GM18499 (cell line): ENCODE measurements around the gene HEATR3.

Source experiments
- ATAC-seq: cut with Tn5 transposase; IDR thresholded peaks from one replicate; pipeline ENCODE4 v1.9.1; 2021; ENCODE audit warnings: moderate number of reproducible peaks; ENCODE audit not compliant: insufficient read depth, unreplicated experiment

Gene HEATR3

DNA sequence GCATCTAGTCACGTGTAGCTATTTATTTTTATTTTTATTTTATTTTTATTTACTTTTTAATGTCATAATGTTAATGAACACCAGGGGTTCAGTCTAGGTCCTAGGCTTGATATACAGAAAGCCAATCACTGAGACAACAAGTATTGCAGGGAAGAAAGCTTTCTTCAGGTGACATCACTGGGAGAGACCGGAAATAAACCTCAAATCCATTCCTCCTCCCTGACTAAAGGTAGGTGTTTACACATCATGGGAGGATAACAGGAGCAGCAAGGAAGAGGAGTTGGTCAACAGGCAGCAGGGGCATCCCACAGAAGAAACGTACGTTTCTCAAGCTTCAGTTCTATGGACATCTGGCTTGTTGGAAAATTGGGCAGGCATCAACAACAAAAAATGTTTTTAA, 9.5 kb upstream of the HEATR3 start:
- no peak for ATAC-seq

DNA sequence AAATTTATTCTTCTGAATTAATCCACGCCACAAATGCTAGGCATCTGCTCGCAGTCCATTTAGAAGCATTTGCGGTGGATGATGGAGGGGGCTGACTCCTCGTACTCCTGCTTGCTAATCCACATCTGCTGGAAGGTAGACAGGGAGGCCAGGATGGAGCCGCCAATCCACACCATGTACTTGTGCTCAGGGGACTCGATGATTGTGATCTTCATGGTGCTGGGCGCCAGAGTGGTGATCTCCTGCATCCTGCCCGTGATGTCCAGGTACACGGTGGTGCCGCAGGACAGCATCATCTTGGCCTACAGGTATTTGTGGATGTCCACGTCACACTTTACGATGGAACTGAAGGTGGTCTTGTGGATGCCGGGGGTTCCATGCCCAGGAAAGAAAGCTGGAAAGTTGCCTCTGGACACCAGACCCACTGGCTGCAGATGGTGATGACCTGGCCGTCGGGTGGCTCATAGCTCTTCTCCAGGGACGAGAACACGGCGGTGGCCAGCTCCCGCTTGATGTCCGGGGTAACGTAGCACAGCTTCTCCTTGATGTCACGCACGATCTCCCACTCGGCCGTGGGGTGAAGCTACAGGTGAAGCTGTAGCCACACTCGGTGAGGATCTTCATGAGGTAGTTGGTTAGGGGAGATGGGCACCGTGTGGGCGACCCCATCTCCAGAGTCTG, 7.5 kb upstream of the HEATR3 start:
- no peak for ATAC-seq

DNA sequence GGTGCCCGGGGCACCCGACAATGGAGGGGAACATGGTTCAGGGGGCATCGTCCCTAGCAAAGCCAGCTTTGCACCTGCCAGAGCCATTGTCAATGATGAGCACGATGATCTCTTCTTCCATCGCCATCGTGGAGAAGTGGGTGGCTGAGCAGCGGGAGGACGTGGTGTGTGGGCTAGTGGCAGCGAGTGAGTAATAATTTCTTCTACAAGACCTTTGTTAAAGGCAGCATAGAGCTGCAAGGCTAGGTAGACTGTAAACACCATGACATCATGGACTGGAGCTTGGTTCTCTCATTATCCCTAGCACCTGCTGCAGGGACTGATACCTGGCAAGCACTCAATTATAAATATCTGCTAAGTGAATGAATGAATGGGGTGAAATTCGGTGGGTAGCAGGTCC, 6.7 kb upstream of the HEATR3 start:
- no peak for ATAC-seq

DNA sequence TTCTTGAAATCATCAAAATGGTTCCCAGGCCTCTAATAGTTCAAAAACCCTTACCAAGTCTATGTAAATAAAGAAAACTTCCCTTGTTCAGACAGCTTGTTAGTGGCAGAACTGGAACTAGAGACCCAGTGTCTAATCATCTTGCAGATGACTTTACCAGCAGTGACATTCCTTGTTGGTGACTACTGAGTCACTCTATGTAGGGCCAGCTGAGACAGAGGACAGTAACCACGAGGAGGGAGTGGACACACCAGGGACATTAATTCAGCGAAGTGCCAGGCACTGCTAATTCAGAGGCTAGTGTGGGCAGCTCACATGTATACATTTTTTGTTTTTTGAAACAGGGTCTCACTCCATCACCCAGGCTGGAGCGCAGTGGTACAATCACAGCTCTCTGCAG, 6.1 kb upstream of the HEATR3 start:
- ATAC-seq, result no peak

DNA sequence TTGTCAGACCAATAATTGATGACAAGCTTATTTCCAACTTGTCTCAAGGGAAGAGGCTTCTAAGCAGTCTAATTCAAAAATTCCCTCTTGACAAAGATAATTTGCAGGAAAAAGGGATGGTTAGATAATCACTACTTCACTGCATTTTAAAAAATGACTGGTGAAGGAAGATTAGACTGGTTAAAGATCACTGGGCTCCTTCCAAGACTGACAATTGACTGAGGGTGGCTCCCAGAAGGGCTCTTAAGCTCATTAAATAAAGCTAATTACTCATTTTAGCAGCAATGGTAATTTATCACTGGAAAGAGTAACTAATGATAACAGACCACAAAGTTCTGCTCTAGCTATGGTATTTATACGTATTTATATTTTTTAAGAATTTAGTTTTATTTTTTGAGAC, 4.4 kb upstream of the HEATR3 start:
- ATAC-seq, result no peak

DNA sequence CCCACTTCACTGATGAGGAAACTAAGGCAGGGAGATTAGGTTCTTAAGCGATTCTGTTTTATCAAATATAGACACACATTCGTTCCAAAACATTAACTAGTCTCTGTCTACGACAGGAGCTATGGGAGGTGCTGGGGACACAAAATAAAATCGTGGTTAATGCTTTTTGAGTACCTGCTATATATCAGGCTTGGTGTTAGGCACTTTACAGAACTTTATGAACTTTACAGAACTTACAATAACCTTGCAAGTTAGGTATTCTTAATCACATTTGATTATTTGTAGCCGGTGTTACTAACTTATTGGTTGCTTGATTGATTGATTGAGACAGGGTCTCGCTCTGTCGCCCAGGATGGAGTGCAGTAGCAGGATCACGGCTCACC, 538 bp upstream of the HEATR3 start:
- no peak for ATAC-seq

DNA sequence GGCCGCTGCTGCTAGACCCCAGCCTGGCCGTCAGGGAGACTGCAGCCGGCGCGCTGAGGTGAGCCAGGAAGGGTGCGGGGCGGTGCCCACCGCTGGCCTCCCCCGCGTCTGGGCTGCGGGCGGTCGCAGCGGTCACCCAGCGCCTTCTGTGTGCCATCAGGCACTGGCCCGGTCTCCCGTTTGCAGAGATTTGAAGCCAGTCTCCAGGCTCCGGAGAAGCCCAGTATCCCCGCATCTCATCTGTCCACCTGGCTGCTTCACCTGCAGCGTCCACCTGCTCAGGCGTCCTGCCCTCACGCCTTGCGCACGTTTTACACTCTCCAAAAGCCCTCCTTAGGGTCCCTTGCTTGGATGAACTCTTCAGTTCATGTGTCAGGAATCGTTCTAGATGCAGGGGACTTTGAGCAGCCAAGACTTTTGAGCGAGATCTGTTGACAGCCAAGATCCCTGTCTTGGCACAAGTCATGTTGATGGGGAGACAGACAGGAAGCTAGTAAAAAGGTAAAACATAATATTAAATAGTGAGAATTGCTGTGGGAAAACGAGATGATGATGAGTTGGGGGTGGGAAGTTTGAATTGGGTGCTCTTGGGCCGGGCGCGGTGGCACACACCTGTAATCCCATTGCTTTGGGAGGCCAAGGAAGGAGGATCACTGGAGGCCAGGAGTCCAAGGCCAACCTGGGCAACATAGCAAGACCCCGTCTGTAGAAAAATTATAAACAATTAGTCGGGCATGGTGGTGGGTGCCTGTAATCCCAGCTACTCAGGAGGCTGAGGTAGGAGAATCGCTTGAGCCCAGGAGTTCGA, 916 bp downstream of the HEATR3 start:
- no peak for ATAC-seq

DNA sequence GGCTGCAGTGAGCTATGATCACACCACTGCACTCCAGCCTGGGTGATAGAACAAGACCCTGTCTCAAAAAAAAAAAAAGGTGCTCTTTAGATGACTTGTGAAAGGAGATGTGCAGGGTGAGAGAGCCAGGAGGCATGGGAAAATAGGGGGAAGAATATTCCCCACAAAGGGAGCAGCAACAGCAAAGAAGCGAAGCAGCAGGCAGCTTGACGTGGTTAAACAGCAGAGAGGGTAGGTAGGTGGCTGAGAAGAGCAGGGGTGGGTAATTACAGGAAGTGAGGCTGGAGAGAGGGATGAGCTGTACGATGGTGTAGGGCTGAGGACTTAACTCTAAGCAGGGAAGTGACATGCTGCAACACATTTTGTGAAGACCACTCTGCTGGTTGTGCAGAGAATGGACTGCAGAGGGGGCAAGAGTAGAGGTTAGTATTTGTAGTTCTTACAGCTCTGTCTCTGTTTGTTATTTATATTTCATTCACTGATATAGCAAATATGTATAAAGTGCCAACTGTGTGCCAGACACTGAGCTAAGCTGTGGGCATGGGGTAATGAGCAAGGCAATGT, 1.6 kb downstream of the HEATR3 start:
- no peak for ATAC-seq

DNA sequence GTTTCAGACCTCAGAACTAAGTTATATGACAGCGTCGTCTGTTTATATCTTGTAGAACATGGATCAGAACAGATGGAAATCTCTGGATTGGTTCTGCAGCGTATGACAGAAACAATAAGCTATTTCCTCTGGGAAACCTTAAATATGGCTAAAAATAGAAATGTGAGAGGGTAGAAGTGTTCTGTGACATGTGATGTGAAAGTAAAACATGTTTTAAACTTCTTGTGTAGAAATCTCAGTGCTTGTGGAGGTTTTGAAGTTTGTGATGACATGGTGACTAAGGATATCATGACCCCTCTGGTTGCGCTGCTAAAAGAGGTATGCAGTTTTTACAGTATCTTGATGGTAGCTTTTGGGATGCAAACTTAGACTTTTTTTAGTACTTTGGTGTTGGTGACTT, 2.8 kb downstream of the HEATR3 start:
- ATAC-seq, result no peak

DNA sequence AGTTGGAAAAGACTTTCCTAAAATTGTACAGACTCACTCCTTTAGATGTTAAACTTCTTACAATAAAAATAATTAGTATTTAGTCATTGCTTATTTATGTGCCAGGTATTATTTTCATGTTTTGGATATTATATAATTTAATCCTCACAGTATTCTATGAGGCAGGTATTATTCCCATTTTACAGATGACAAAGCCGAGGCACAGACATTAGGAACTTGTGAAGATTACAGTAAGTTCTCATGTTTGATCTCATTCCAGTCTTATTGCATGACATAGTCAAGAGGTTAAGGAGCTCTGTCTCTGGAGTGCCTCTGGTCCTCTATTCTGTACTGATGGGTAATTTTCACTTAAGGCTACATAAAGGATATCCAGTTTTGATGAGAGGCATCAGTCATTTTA, 3.3 kb downstream of the HEATR3 start:
- no peak for ATAC-seq

DNA sequence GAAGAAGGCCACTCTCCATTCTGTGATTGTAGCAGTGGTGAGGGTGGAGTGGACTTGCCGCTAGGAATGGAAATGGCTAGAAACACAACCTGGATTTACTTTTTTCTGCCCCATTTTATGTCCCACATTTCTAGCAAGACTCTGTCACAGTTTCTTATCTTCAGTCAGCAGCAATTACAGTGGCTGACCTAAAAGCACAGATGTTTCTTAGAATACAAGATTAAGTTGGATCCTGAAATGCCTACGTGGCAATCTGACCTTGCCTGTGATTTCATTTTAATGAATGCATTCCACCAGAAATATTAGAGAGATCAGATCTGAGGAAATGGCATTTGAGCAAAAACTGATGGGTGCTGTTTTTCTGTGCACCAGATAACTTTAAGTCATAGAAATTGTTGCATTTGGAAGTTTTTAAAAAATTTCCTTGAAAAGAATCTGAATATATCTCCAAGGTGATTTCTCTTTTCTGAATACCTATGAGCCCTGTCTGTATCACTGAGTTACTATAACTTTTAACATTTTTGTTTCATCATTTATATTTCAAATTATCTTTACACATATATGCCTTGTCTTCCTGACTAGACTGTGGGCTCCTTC, 5.4 kb downstream of the HEATR3 start:
- ATAC-seq, result no peak

DNA sequence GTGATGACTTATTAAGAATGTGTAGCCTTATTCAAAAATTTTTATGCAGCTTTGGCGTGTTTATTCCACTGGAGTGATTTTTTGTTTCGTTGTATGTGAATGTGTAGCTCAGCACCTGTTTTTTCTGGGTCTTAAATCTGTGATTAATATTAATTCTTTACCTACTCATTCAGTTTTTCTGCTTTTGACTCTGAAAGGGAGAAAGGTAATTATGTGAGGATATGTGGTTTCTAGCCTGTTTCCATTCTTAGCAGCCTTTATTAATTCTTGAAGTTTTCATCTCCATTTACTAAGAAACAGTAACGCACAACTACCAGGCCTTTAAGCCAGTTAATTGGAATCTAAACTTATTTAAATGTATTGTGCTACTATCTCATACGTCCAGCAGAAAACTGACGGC, 7.0 kb downstream of the HEATR3 start:
- ATAC-seq, result no peak

DNA sequence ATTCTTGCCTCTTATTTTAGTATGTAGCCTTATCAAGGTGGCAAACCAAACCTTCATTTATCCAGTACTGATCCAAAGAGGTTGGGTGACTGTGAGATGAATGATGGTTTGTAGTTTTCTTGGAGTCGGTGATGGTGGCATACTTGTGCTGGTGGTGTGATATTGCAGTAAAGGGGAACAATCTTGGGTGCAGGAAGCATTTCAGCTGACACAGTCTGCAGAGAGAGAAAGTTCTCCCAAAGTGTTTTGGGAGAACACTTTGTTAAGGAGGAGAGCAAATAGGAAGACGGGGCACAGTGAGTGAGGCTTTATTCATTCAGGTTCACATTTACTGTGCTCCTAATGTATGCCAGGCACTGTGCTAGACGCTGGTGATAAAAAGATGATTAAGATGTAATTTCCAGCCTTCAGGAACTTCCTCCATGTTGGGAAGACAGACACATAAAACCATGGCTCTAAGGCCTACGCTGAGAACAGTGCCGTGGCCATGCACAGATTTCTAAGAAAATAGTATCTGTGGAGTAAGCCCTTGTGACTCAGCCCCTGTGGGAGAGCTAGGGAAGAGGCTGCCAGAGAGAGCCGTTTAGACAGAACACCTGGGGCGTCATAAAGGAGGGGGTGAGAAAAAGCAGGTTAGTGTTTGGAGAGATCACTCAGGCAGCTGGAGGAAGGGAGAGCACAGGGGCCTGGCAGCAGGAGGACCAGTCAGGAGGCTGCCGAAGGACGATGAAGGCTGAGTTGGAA, 13.8 kb downstream of the HEATR3 start:
- no peak for ATAC-seq

DNA sequence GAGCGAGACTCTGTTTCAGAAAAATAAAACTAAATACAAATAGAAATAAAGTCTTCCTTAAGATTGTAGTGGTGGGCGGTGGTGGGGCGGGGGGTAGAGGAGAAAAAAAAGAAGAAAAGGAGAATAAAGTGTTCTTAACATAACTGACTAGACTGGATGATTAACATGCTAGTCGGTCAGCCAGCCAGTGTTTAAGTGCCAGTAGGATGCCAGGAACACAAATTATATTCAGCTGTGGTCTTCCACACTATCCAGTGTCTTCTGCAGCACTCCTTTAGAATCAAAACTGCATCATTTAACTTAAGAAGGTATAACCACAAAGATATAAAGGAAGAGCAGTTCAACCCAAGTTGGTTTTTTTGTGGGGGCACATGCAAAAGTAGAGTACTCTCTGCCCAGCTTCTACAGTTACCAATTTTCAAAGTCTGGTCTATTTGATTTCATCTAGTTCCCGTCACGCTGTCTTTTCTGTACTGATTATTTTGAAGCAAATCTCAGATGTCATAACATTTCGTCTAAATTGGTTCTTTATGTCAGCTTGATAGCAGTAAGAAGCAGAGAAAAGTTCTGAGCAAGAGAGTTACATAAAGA, 15.8 kb downstream of the HEATR3 start:
- no peak for ATAC-seq

DNA sequence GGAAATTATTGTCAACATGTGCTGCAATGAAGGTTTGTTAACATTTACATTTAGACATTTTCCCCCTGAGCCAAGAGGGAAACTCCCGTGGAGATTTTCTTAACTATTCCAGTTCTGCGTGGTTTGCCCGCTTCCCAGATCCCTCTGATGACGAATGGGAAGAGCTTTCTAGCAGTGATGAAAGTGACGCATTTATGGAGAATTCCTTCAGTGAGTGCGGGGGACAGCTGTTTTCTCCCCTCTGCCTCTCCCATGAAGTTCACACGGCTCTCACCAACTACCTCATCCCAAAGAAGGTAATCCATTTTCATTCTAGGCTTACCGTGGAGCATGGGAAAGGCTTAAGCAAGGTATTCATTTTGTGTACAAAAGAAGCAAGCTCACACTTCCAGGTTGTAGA, 18.2 kb downstream of the HEATR3 start:
- no peak for ATAC-seq

DNA sequence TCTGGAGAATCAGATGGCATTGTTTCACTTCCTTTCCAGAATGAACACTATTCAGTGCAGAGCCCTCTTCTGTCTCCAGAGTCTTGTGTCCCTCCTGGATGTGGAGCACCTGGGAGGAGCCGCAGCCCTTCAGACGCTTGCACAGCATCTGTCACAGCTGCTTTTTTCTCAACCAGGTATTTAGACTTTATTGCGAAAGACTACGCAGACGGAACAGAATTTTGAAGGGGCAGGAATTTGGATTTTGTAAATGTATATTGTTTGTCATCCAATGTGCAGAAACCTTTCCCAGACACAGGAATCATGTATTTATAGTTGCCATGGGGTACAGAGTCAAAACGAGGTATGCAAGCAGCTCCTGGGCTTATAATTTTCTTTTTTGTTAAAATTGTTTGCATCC, 20.4 kb downstream of the HEATR3 start:
- ATAC-seq, result no peak

DNA sequence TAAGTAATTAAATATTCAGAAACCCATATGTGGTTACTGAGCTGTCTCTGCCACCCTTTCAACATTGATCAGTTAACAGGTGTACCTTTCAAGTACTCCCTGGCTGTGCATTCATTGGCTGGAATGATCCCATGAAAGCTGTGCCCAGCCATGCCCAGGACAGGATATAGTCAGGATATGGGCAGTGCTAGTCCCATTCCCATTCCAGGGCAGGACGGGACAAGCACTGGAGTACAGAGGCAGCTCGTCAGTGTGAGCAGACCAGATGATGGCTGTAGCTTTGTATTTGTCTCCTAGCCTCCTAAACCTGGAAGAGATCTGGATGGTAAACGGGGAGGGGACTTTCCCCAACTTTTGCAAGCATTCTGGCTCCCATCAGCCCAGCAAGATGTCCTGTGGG, 22.5 kb downstream of the HEATR3 start:
- no peak for ATAC-seq

DNA sequence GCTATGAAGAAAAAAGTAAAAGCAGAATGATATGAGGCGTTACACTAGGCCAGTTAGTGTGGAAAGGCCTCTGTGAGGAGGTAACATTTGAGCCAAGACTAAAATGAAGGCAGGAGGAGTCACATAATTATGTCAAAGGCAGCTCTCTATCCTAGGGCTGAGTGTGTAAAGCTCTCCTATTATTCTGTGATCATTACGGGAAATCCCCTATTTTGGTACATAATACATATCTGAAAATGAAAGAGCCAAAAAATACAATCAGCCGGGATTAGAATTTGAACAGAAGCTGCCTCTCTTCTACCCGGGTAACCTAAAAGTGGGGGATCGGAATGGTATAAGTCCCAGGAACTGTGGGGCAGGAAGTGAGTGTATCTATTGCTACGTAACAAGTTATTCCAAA, 27.1 kb downstream of the HEATR3 start:
- no peak for ATAC-seq

DNA sequence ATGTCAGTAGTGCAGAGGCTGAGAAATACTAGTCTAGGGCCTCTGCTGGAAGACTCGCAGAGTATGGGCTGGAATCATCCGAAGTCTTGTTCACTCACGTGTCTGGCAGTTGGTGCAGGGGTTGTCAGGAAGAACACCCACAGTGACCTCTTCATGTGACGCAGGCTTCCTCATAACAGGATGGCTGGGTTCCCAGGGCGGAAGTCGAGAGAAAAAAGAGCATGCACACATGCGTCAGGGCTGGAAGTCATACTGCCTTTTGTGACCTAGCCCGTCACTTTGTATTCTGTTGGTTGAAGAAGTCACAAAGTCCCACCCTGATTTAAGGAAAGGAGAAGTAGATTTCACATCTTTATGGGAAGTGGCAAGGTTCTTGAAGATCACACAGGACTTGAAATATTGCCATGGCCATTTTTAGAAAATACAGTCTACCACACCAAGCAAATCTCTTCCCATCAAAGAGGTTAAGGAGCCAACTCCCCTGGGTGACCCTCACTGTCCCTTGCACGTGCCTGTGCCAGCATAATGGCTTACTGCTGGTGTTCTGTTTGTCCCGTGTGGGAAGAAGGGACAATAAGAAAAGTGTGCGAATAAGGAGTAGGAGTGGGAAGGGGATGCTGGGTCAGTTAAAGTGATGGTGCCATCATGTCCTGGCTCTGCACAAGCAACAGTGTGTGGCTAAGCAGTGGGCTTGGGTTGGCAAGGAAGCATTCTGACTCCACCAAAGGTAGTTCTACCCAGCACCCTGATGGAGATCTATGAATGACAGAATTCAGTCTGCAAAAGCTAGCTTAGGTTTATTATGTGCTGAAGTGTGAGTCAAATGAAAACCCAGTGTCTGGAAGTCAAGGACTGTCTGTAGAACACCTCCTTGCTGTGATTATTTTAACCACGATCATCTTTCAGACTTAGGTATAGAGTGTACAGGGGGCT, 28.1 kb downstream of the HEATR3 start:
- ATAC-seq, result no peak
